Gastrocnemius medialis (tissue), 4 donors: ENCODE measurements around the gene DMAC2. TPM values are rescaled to one million over a fixed set of nuclear protein-coding genes. Genes with fewer than 3 reads are reported as not detected.

Source experiments
- ATAC-seq, 2 donors: fragments of 150-250 bp; one replicate each; pipeline ENCODE4 v1.9.1; 2016
- DNase-seq, 2 donors: peaks; one replicate each; pipeline ENCODE4 v3.0.0-alpha.2; 2019
- H3K27ac ChIP-seq, 4 donors: fragments of 200-600 bp; sonication (generic); 1 replicate in 1 of 4; 2 replicates in 3 of 4; pipeline ENCODE4 v1.5.1; 2016 to 2018; ENCODE audit warnings: mild to moderate bottlenecking in 2 of 4, moderate library complexity in 1 of 4
- H3K27me3 ChIP-seq, 3 donors: fragments of 200-600 bp; sonication (generic) in 2 of 3; 1 replicate in 1 of 3; 2 replicates in 2 of 3; pipeline versions ENCODE4 v1.5.1 to v1.6.0; 2016 to 2019; ENCODE audit warnings: mild to moderate bottlenecking in 1 of 3, moderate library complexity in 1 of 3
- H3K36me3 ChIP-seq, 2 donors: fragments of 200-600 bp; sonication (generic) in 1 of 2; one replicate each; pipeline ENCODE4 v1.5.1; 2017 to 2018
- H3K4me1 ChIP-seq, 2 donors: fragments of 200-600 bp; sonication (generic) in 1 of 2; one replicate each; pipeline ENCODE4 v1.5.1; 2016 to 2017; ENCODE audit warnings: mild to moderate bottlenecking in 2 of 2
- H3K4me3 ChIP-seq, 4 donors: fragments of 200-600 bp; sonication (generic) in 3 of 4; 1 replicate in 1 of 4; 2 replicates in 3 of 4; pipeline ENCODE4 v1.5.1; 2016 to 2019; ENCODE audit warnings: mild to moderate bottlenecking in 2 of 4
- H3K9me3 ChIP-seq, 3 donors: fragments of 200-600 bp; sonication (generic) in 2 of 3; 1 replicate in 1 of 3; 2 replicates in 2 of 3; pipeline ENCODE4 v1.5.1; 2016 to 2019
- POLR2A ChIP-seq, 2 donors: fragments of 450-650 bp; IDR thresholded peaks; one replicate each; pipeline ENCODE4 v1.6.1; 2017; ENCODE audit warnings: antibody characterized with exemption in 2 of 2, mild to moderate bottlenecking in 2 of 2, moderate library complexity in 2 of 2
- in situ Hi-C, 4 donors: fragments of 200-750 bp; cut with MboI; loops; one replicate each; pipeline versions ENCODE4 v1.15.0 to v1.8.0; 2017; ENCODE audit warnings: low sequenced_read_pairs in 4 of 4
- intact Hi-C: fragments of 100-400 bp; cut with DNase I; formaldehyde crosslinking; loops from one replicate; pipeline ENCODE4 v1.15.1; 2023; ENCODE audit warnings: low total_unique reads
- total RNA-seq, 4 donors: library from RNA; depleted of rRNA; stranded (reverse); fragments of >200 nt; gene quantifications; one replicate each; pipeline versions ENCODE4 v1.1.0 to v1.2.3, GENCODE V29; 2016
- TF ChIP-seq, protein P1 (sequence below), 5 experiments: fragments of 450-650 bp in 3 of 5; fragments of 200-600 bp in 2 of 5; sonication (generic) in 2 of 5; IDR thresholded peaks in 4 of 5; conservative IDR thresholded peaks in 1 of 5; 1 replicate in 4 of 5; 2 replicates in 1 of 5; pipeline ENCODE4 v1.5.1; 2016 to 2019; ENCODE audit warnings: antibody characterized with exemption in 5 of 5, mild to moderate bottlenecking in 3 of 5, moderate library complexity in 3 of 5

Gene DMAC2
- total RNA-seq, 4 donors from 2014 or later = 41.0 to 61.0 (median 49.8) TPM

DNA sequence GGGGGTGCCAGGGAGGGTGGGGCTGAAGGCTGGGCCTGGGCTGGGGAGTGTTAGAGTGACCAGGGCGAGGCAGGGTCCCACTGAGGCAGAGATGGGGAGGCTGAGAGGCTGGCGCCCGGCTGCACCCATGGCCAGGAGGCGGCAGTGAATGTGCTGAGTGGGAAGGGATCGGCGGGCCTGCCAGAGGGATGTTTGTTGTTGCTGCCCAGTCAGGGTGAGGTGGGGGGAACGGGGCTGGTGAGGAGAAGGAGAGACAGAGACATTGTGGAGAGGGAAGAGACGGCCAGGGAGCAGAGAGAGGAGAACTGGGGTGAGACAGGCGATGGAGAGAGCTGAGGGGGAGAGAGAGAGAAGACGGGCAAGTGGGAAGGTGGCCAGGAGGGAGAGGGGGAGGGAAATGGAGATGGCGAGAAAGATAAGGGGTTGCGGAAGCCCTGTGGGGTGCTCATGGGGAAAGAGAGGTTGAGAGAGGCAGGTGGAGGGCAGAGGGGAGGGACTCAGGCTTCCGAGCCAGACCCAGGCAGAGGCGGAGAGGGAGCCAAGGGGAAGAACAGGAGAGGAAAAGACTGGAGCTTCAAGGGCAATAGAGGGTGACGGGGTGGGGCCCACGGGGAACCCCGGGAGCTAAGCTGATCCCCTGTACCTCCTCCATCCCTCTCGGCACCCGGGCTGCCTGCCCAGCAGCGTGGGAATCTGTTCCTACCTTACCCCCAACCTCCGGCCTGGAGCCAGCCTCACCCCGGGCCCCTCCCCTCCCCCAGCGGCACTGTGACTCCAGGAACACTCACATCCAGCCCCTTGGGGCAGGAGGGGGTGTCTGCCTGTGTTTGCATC, 11.8 kb downstream of the DMAC2 start:
- Histone ChIP-seq H3K4me3 (peak overlapping the region; percentile 43 to 59 (median 54)), H3K9me3 (no peaks in the 10 kb centered on the region), H3K4me1 (peaks cover 23 to 38% of the 10 kb centered on the region in 2 donors), H3K27ac (peak overlapping the region; percentile 60 to 74 (median 68)), H3K27me3 (no peaks in the 10 kb centered on the region), H3K36me3 (peaks cover 0 to 39% of the 10 kb centered on the region in 2 donors)
- intact Hi-C loops (no loop called here), in situ Hi-C loops (no loop called here)
- TF ChIP-seq, protein P1, sequence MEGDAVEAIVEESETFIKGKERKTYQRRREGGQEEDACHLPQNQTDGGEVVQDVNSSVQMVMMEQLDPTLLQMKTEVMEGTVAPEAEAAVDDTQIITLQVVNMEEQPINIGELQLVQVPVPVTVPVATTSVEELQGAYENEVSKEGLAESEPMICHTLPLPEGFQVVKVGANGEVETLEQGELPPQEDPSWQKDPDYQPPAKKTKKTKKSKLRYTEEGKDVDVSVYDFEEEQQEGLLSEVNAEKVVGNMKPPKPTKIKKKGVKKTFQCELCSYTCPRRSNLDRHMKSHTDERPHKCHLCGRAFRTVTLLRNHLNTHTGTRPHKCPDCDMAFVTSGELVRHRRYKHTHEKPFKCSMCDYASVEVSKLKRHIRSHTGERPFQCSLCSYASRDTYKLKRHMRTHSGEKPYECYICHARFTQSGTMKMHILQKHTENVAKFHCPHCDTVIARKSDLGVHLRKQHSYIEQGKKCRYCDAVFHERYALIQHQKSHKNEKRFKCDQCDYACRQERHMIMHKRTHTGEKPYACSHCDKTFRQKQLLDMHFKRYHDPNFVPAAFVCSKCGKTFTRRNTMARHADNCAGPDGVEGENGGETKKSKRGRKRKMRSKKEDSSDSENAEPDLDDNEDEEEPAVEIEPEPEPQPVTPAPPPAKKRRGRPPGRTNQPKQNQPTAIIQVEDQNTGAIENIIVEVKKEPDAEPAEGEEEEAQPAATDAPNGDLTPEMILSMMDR (IDR thresholded peaks at IDR 0.05 in 4 of 5, conservative IDR thresholded peaks at IDR 0.05 in 1 of 5) = no peak
- no peak for TF ChIP-seq POLR2A (IDR thresholded peaks at IDR 0.05)
- DNase-seq (no peak), ATAC-seq (peak in 1 of 2 donors; percentile 5)

- ATAC-seq = peak; percentile 19 to 48
- peaks cover 0 to 45% of the 10 kb centered on the region in 2 donors for H3K36me3 ChIP-seq
These were observed 12.6 kb downstream of the DMAC2 start, which contains the start of gene B3GNT8 for GRCh38 chr19:41426952-41427646. Gene B3GNT8, minus strand, starts transcription at chr19:41427374. Its CDS starts 596 bp downstream, at chr19:41426778.

DNA sequence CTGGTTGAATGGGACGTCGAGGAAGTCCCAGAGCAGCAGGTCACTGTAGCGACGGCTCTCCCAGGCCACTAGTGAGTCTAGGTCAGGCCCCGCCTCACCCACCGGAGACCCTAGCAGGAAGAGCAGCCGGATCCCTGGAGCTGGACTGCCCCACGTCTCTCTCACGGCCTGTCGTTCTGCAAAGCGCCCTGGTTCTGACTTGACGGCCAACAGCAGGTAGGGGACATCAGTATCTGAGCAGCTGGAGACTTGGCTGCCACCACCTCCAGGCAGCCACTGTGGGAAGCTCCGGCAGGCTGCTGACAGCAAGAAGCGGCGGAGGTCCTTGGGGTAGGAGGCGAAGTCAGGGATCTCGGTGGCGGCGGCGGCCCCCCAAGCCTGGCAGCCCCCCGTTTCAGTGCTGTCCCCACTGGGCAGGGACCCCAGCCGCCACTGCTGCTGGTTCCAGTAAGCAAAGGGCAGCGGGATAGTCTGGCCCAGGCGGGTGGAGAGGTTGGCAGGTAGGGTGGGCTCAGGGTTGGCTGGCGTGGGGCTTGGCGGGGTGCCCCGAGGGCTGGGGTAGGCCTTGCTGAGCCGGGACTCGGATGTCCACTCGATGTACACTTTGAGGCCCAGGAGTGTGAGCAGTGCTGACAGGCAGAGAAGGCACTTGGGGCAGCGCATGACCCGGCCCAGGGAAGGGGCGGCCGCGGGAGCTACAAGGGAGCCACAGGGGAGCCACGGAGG, 13.4 kb downstream of the DMAC2 start:
- peak overlapping the region; percentile 60 to 74 (median 68) for H3K27ac ChIP-seq
- DNase-seq (no peak), ATAC-seq (no peak)
- H3K4me1 ChIP-seq = peaks cover 12 to 23% of the 10 kb centered on the region in 2 donors
- no peaks in the 10 kb centered on the region for H3K9me3 ChIP-seq
- intact Hi-C loops = no loop called here
- peak overlapping the region; percentile 43 to 59 (median 54) for H3K4me3 ChIP-seq
- H3K27me3 ChIP-seq = no peaks in the 10 kb centered on the region
- peaks cover 0 to 51% of the 10 kb centered on the region in 2 donors for H3K36me3 ChIP-seq
- in situ Hi-C loops = no loop called here
- TF ChIP-seq POLR2A (IDR thresholded peaks at IDR 0.05) = no peak
- TF ChIP-seq, protein P1 (IDR thresholded peaks at IDR 0.05 in 4 of 5, conservative IDR thresholded peaks at IDR 0.05 in 1 of 5) = no peak

More at GRCh38 chr19:41426952-41427646, 12.6 kb downstream of the DMAC2 start, which contains the start of gene B3GNT8:
- peak; percentile 47 to 65 for DNase-seq
- H3K27ac ChIP-seq = peak within 1 kb of the TSS; percentile 60 to 74 (median 68)
- peak in 1 of 2 donors; percentile 19 for TF ChIP-seq POLR2A (IDR thresholded peaks at IDR 0.05)
- TF ChIP-seq, protein P1 (IDR thresholded peaks at IDR 0.05 in 4 of 5, conservative IDR thresholded peaks at IDR 0.05 in 1 of 5) = no peak
- H3K4me3 ChIP-seq = peak within 1 kb of the TSS; percentile 43 to 59 (median 54)
- H3K4me1 ChIP-seq = peaks cover 20 to 31% of the 10 kb centered on the region in 2 donors
- in situ Hi-C loops = no loop called here
- intact Hi-C loops = no loop called here
- no peaks in the 10 kb centered on the region for H3K27me3 ChIP-seq
- H3K9me3 ChIP-seq = no peaks in the 10 kb centered on the region
